DOHH2 (cell line): ENCODE measurements around the gene CABP1.

ENCODE experiments used
- H3F3A ChIP-seq: fragments of 200-600 bp; sonication (generic), shearing (Covaris generic); 2 replicates; pipeline ENCODE4 v1.6.0; 2016; ENCODE audit warnings: antibody characterized with exemption, mild to moderate bottlenecking; ENCODE audit not compliant: control insufficient read depth, insufficient read depth
- H3K27ac ChIP-seq: fragments of 200-600 bp; sonication (generic); 2 replicates; pipeline ENCODE4 v1.5.1; 2014; ENCODE audit warnings: low read depth, mild to moderate bottlenecking, low read length, moderate library complexity
- H3K27me3 ChIP-seq: fragments of 200-600 bp; sonication (generic); 2 replicates; pipeline ENCODE4 v1.6.1; 2014; ENCODE audit warnings: mild to moderate bottlenecking, low read length, mixed read lengths; ENCODE audit not compliant: control insufficient read depth
- H3K36me3 ChIP-seq: fragments of 200-600 bp; sonication (generic); 2 replicates; pipeline ENCODE4 v1.6.1; 2014; ENCODE audit warnings: mild to moderate bottlenecking, low read length, moderate library complexity, mixed read lengths; ENCODE audit not compliant: control insufficient read depth
- H3K4me1 ChIP-seq: fragments of 200-600 bp; sonication (generic); 2 replicates; pipeline ENCODE4 v1.6.1; 2014; ENCODE audit warnings: mild to moderate bottlenecking, low read length, mixed read lengths; ENCODE audit not compliant: control insufficient read depth
- H3K4me2 ChIP-seq: fragments of 200-600 bp; sonication (generic); 2 replicates; pipeline ENCODE4 v1.6.0; 2014; ENCODE audit warnings: mild to moderate bottlenecking, low read length, moderate library complexity
- H3K4me3 ChIP-seq: fragments of 200-600 bp; sonication (generic); 2 replicates; pipeline ENCODE4 v1.5.1; 2014; ENCODE audit warnings: mild to moderate bottlenecking, low read length, mixed read lengths
- H3K79me2 ChIP-seq: fragments of 200-600 bp; sonication (generic); 2 replicates; pipeline ENCODE4 v1.6.1; 2014; ENCODE audit warnings: mild to moderate bottlenecking, low read length, mixed read lengths; ENCODE audit not compliant: control insufficient read depth
- H3K9me2 ChIP-seq: fragments of 200-600 bp; sonication (generic); replicated peaks from 2 replicates; pipeline ENCODE4 v1.6.1; 2014; ENCODE audit warnings: mild to moderate bottlenecking, low read length, mixed read lengths; ENCODE audit not compliant: control insufficient read depth
- H3K9me3 ChIP-seq: fragments of 200-600 bp; sonication (generic); 2 replicates; pipeline ENCODE4 v1.6.1; 2014; ENCODE audit warnings: antibody characterized with exemption, low read length, mixed read lengths; ENCODE audit not compliant: control insufficient read depth, insufficient read depth
- H4K20me1 ChIP-seq: fragments of 200-600 bp; sonication (generic); 2 replicates; pipeline ENCODE4 v1.6.0; 2014; ENCODE audit warnings: low read depth, mild to moderate bottlenecking, antibody characterized with exemption, low read length, moderate library complexity; ENCODE audit not compliant: control insufficient read depth, insufficient read depth
- EZH2phosphoT487 ChIP-seq: fragments of 200-600 bp; sonication (generic); IDR thresholded peaks from 2 replicates; pipeline ENCODE4 v1.6.1; 2017; ENCODE audit warnings: borderline replicate concordance, mild to moderate bottlenecking, antibody characterized with exemption, low read length, moderate library complexity, mixed read lengths
- TF ChIP-seq, protein P1 (sequence below): fragments of 200-600 bp; sonication (generic); IDR thresholded peaks from one replicate; pipeline ENCODE4 v1.5.1; 2014; ENCODE audit warnings: antibody characterized with exemption, mild to moderate bottlenecking, low read depth, low read length; ENCODE audit not compliant: poor library complexity, severe bottlenecking

CABP1 gene

DNA sequence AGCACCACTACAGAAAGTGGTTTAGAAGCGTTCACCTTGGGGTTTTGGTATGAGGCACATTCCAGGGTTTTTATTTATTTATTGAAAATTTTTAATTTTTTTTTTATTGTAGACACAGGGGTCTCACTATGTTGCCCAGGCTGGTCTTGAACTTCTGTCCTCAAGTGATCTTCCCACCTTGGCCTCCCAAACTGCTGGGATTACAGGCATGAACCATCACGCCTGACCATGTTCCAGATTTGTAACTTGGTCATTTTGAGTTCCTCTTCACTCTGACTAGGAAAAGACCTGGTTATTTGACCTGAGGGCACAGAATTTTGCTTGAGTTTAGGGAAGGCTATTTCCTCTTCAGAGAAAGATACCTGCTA, 49.6 kb downstream of the CABP1 start:
- no peaks in the 10 kb centered on the region for H3K27me3 ChIP-seq
- peaks cover 10% of the 10 kb centered on the region for H3F3A ChIP-seq
- H3K4me1 ChIP-seq = peaks cover 29% of the 10 kb centered on the region
- no peak for TF ChIP-seq EZH2phosphoT487
- TF ChIP-seq, protein P1, sequence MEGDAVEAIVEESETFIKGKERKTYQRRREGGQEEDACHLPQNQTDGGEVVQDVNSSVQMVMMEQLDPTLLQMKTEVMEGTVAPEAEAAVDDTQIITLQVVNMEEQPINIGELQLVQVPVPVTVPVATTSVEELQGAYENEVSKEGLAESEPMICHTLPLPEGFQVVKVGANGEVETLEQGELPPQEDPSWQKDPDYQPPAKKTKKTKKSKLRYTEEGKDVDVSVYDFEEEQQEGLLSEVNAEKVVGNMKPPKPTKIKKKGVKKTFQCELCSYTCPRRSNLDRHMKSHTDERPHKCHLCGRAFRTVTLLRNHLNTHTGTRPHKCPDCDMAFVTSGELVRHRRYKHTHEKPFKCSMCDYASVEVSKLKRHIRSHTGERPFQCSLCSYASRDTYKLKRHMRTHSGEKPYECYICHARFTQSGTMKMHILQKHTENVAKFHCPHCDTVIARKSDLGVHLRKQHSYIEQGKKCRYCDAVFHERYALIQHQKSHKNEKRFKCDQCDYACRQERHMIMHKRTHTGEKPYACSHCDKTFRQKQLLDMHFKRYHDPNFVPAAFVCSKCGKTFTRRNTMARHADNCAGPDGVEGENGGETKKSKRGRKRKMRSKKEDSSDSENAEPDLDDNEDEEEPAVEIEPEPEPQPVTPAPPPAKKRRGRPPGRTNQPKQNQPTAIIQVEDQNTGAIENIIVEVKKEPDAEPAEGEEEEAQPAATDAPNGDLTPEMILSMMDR = no peak
- peak overlapping the region; percentile 93 for H3K4me2 ChIP-seq
- peaks cover 68% of the 10 kb centered on the region for H3K36me3 ChIP-seq
- peaks cover 77% of the 10 kb centered on the region for H3K79me2 ChIP-seq
- H3K9me2 ChIP-seq = no peaks in the 10 kb centered on the region
- no peak overlapping the region for H3K4me3 ChIP-seq
- H3K27ac ChIP-seq = no peak overlapping the region
- peaks cover 16% of the 10 kb centered on the region for H4K20me1 ChIP-seq
- no peaks in the 10 kb centered on the region for H3K9me3 ChIP-seq

- H3F3A ChIP-seq = peaks cover 1% of the 10 kb centered on the region
- H3K79me2 ChIP-seq = peaks cover 81% of the 10 kb centered on the region
- no peaks in the 10 kb centered on the region for H3K9me2 ChIP-seq
- H3K4me1 ChIP-seq = peaks cover 20% of the 10 kb centered on the region
- no peaks in the 10 kb centered on the region for H3K27me3 ChIP-seq
- H3K27ac ChIP-seq = no peak overlapping the region
- H3K4me3 ChIP-seq = no peak overlapping the region
- H3K36me3 ChIP-seq = peaks cover 77% of the 10 kb centered on the region
- H3K9me3 ChIP-seq = no peaks in the 10 kb centered on the region
- H4K20me1 ChIP-seq = peaks cover 16% of the 10 kb centered on the region
- no peak overlapping the region for H3K4me2 ChIP-seq
- TF ChIP-seq, protein P1 = no peak
- no peak for TF ChIP-seq EZH2phosphoT487
Measured at GRCh38 chr12:120690978-120691377, 50.6 kb downstream of the CABP1 start.

DNA sequence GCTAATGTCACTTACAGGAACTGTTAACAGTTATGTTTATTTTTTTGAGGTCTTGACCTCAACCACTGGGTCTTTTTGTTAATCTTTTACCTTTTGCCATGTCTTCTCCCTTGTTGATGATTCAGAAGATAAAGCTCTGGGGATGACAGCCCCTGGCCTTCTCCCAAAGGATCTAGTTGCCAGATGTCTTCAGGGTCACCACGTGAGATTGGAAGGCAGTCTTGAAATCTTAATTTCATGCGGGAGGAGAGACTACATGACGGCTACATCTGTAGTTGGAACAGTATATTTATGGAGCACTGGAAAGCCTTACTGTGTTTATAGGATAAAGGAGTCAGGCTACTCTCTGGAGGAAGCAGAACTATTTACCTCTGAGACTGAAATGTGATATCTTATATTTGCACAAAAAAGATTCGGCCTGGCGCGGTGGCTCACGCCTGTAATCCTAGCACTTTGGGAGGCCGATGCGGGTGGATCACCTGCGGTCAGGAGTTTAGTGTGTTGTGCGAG, 52.2 kb downstream of the CABP1 start:
- H3K4me3 ChIP-seq = no peak overlapping the region
- no peaks in the 10 kb centered on the region for H3K27me3 ChIP-seq
- peaks cover 16% of the 10 kb centered on the region for H4K20me1 ChIP-seq

More for the DNA sequence above, 52.2 kb downstream of the CABP1 start:
- TF ChIP-seq, protein P1 = no peak
- Histone ChIP-seq H3K4me1 (peaks cover 21% of the 10 kb centered on the region), H3K9me2 (no peaks in the 10 kb centered on the region), H3K79me2 (peaks cover 75% of the 10 kb centered on the region), H3K4me2 (no peak overlapping the region), H3K27ac (no peak overlapping the region), H3K9me3 (no peaks in the 10 kb centered on the region), H3F3A (no peaks in the 10 kb centered on the region), H3K36me3 (peaks cover 88% of the 10 kb centered on the region)
